ENCODE measurements around the gene BPNT1.

The BPNT1 gene

GRCh38 chr1:220123066-220123465 is 33.5 kb upstream of the BPNT1 start:
- no peak for TF ChIP-seq CTCF (IDR thresholded peaks at IDR 0.05)

- TF ChIP-seq CTCF (IDR thresholded peaks at IDR 0.05), result no peak
Observed at GRCh38 chr1:220121791-220122530, 32.4 kb upstream of the BPNT1 start.

DNA sequence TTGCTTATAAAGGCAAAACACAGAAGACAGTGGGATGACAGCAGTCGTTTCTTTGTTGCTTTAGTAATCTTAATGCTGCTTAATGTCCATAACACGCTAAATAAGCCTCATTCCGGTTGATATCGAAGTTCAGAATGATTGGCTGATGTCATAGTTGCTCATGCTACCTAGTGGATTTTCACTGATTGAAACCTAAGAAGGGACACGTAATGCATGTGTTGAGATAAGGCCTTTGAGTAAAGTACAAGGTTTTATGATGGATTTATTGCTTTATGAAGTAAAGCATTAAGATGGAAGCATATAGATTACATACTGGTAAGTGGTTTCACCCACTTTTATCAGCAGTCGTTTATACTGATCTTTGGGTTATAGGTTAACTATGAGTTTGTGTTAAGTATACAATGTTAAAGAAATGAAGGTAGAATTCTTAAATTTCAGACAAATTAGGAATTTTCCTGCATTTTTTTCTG is 29.5 kb upstream of the BPNT1 start:
- TF ChIP-seq CTCF (IDR thresholded peaks at IDR 0.05), result no peak

DNA sequence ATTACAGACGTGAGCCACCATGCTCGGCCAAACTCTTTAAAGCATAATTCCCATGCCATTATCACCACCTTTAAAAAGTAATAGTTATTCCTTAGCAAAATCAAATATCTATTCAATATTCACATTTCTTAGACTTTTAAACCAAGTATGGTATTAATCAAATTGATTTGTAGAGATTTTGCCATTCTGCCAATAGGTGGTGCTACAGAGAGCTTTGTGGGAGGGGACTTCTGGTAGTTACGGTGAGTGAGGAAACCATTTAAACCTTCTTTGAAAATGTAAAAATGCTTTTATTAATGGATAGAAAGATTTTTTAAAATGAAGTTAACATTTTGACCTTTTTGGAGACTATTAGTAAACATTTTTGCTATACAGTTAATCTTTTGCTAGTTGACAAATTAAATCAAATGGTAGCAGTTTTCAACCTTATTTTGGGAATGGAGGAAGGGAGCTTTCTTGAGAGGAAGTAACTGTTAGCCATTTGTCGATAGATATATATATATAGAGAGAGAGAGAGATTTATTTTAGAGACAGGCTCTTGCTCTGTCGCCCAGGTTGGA is 23.6 kb upstream of the BPNT1 start:
- TF ChIP-seq CTCF (IDR thresholded peaks at IDR 0.05), result peak; percentile 79

GRCh38 chr1:220099826-220100225 is 10.2 kb upstream of the BPNT1 start:
- TF ChIP-seq CTCF (IDR thresholded peaks at IDR 0.05), result no peak

- TF ChIP-seq CTCF (IDR thresholded peaks at IDR 0.05), result no peak
Observed at GRCh38 chr1:220094016-220094911, 4.7 kb upstream of the BPNT1 start, which contains the start of gene IARS2. IARS2 (plus strand) TSS chr1:220094132; CDS start chr1:220094217, 85 bp downstream.

GRCh38 chr1:220093361-220094015 is 3.9 kb upstream of the BPNT1 start:
- no peak for TF ChIP-seq CTCF (IDR thresholded peaks at IDR 0.05)

All from LNCAP (cell line).